ENCODE measurements around the gene CAPZB.
A peak's percentile ranks its signal among the peaks of the same experiment; 100 is the strongest.

Gene CAPZB

GRCh38 chr1:19405761-19406487, 79.4 kb downstream of the CAPZB start:
- no peak for DNase-seq (ENCODE audit: low read depth, low spot score)

- DNase-seq (ENCODE audit: low read depth, low spot score): no peak
Observed at GRCh38 chr1:19405195-19405760, 80.1 kb downstream of the CAPZB start.

GRCh38 chr1:19404748-19405147, 80.6 kb downstream of the CAPZB start:
- DNase-seq (ENCODE audit: low read depth, low spot score): no peak

DNA sequence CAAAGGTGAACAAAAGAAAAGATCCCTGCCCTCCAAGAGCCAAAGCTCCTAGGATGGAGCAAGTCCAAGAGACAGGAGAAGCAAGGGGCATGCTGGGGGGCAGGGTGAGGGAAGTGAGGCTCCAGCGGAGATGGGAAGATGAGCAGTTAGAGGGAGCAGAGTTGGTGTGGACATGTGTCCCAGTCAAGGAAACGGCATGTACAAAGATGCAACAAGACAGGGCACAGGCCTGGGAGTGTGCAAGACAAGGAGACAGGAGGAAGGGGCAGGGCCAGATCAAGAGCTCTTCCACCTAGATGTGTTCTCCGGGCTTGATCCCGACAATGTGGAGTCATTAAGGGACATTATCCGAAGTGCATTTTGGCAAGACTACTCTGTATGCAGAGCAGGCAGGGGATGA, 82.1 kb downstream of the CAPZB start:
- DNase-seq (ENCODE audit: low read depth, low spot score): no peak

GRCh38 chr1:19402031-19402813, 83.1 kb downstream of the CAPZB start:
- DNase-seq (ENCODE audit: low read depth, low spot score): no peak

GRCh38 chr1:19401535-19401889, 83.8 kb downstream of the CAPZB start:
- no peak for DNase-seq (ENCODE audit: low read depth, low spot score)

GRCh38 chr1:19400875-19401534, 84.3 kb downstream of the CAPZB start:
- DNase-seq (ENCODE audit: low read depth, low spot score): peak; percentile 61

DNA sequence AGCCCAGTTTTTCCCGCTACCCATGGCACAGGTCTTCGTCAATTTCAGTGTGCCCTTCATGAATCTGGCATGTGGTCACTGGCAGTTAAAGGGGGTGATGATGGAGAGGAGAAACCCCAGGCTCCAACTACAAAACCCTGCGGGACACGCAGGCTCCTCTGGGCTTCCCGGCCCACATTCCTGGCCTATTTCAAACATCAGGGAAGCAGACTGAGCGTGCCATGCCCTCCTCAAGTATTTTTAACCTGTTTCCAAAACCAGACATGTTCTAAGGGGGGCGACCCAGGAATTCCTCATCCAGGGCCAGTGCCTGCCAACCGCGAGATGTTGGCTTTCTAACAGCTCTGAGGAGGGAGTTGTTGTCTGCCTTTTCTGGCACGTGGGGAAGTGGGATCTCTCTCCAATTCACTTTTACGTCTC, 85.1 kb downstream of the CAPZB start:
- DNase-seq (ENCODE audit: low read depth, low spot score): no peak

GRCh38 chr1:19398309-19398760, 87.0 kb downstream of the CAPZB start:
- DNase-seq (ENCODE audit: low read depth, low spot score): no peak

GRCh38 chr1:19397217-19397945, 88.0 kb downstream of the CAPZB start:
- DNase-seq (ENCODE audit: low read depth, low spot score): no peak

DNA sequence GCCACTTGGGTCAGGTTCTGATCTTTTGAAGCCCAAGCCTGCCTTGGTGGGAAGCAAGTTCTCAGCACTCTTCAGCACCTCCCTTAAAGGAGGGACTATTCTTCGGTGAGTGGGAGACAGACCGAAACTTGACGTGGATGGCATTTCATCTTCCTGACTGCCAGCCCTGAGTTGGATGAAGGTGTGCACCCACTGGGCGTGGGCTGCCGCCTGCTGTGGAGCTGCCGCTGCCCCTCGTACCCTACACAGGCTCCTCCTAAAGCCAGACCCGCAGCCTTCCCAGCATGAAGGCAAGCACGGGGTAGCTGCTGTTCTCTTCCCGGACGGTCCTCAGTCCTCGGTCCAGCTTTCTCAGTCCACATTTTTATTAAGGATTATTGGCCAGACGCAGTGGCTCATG, 89.1 kb downstream of the CAPZB start:
- no peak for DNase-seq (ENCODE audit: low read depth, low spot score)

DNA sequence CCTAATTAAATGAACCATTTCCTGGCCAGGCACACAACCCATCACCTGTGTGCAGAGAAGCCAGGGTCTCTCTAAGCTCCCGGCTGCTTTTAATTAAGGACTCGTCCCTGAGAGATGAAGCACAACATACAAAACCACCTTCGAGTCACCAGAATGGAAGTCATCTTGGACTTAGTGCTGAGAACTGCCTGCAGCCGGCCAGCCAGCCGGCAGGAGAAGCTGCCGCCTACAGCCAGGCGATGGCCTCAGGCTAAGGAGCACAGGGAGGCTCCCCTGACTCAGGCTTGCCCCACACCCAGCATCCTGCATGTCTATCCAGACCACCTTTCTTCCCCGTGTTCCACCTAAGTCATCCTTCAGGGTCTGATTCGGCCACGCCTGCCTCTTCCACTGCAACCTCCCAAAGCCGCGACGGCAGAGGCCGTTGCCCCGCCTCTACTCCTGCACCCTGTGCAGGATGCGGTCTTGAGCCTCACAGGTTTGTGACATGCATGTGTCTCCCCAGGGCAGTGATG, 89.6 kb downstream of the CAPZB start:
- DNase-seq (ENCODE audit: low read depth, low spot score): no peak

DNA sequence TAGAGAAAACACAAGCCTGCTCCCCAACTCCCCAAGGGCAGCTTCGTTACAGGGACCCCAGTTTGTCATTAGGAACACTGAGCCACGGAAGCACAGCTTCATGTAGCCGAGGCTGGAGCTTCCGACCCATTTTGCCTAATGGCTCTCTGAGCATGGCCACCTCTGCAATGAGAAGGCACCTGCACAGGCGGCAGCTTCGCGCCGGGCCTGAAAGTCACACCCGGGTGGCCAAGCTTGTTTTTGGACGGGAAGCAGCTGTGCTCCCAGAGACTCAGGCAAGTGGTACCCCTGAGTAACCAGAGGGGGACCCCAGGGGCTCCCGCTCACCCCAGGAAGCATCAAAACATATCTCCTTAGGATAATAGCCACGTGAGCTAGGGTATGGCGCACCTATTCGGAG, 92.3 kb downstream of the CAPZB start:
- no peak for DNase-seq (ENCODE audit: low read depth, low spot score)

DNA sequence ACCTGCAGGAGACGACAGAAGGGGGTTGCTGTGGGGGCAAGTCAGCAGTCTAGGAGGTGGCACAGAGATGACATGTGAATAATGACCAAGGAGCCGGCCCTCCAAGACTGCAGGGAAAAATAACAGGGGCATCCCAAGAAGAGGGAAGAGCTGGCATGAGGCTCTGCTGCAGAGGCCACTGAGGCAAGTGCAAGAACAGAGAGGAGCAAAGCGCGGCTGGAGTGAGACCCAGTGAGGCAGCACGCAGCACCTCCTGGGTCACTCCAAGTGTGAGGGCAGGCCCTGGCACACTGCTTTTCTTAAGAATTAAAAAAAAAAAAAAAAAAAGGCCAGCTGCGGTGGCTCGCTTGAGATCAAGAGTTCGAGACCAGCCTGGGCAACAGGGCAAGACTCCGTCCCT, 93.1 kb downstream of the CAPZB start:
- DNase-seq (ENCODE audit: low read depth, low spot score): no peak

- DNase-seq (ENCODE audit: low read depth, low spot score): no peak
Observed at GRCh38 chr1:19391596-19391981, 93.8 kb downstream of the CAPZB start.

GRCh38 chr1:19390901-19391595, 94.3 kb downstream of the CAPZB start:
- no peak for DNase-seq (ENCODE audit: low read depth, low spot score)

- DNase-seq (ENCODE audit: low read depth, low spot score): no peak
Observed at GRCh38 chr1:19390166-19390850, 95.0 kb downstream of the CAPZB start.

GRCh38 chr1:19388980-19389379, 96.4 kb downstream of the CAPZB start:
- no peak for DNase-seq (ENCODE audit: low read depth, low spot score)

DNA sequence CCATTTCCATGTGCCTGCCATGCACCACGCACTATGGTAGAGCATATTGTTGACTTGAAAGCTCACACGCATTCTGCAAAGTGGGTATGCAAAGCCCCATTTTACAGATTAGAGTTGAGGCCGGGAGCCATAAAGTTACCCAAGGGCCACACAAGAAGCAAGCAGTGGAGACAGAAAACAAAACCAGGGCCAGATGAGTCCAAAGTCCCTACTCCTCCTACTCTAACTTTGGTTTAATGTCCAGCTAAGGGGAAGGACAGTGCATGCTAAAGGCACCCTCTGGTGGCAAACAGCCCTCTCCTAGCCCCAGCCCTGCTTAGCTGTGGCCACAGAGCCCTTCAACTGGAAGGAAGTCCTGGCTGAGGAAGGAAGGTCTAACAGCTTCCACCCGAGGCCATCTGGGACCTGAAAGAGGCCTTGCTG, 98.3 kb downstream of the CAPZB start:
- DNase-seq (ENCODE audit: low read depth, low spot score): no peak
